Stimulated activated CD8-positive, alpha-beta memory T cell treated with anti-CD3 and anti-CD28 coated beads, Interleukin-7, amount 100 ng/mL, for 4 hours (primary cell): ENCODE measurements around the gene LDLRAD4.

Experiments
- DNase-seq, 2 donors: peaks; one replicate each; pipeline ENCODE4 v3.0.0-alpha.2; 2020; ENCODE audit warnings: low read depth in 2 of 2

Gene LDLRAD4

GRCh38 chr18:13309031-13309747 is 90.6 kb downstream of the LDLRAD4 start:
- no peak for DNase-seq

GRCh38 chr18:13309748-13310670 is 91.4 kb downstream of the LDLRAD4 start:
- DNase-seq: no peak

GRCh38 chr18:13311193-13311592 is 92.6 kb downstream of the LDLRAD4 start:
- DNase-seq: no peak

- no peak for DNase-seq
These were observed 94.0 kb downstream of the LDLRAD4 start for GRCh38 chr18:13312515-13312914.

GRCh38 chr18:13313006-13313686 is 94.6 kb downstream of the LDLRAD4 start:
- DNase-seq: no peak

- no peak for DNase-seq
These were observed 96.4 kb downstream of the LDLRAD4 start for GRCh38 chr18:13315000-13315399.

GRCh38 chr18:13316063-13316462 is 97.5 kb downstream of the LDLRAD4 start:
- no peak for DNase-seq

GRCh38 chr18:13317801-13318200 is 99.2 kb downstream of the LDLRAD4 start:
- no peak for DNase-seq

GRCh38 chr18:13318731-13319501 is 100.4 kb downstream of the LDLRAD4 start:
- no peak for DNase-seq

GRCh38 chr18:13319629-13320028 is 101.1 kb downstream of the LDLRAD4 start:
- no peak for DNase-seq

GRCh38 chr18:13320096-13320495 is 101.5 kb downstream of the LDLRAD4 start:
- no peak for DNase-seq

- DNase-seq: no peak
These were observed 102.4 kb downstream of the LDLRAD4 start for GRCh38 chr18:13320891-13321425.

GRCh38 chr18:13321923-13322322 is 103.4 kb downstream of the LDLRAD4 start:
- no peak for DNase-seq

- DNase-seq: no peak
These were observed 104.6 kb downstream of the LDLRAD4 start for GRCh38 chr18:13323186-13323585.

- no peak for DNase-seq
These were observed 106.3 kb downstream of the LDLRAD4 start for GRCh38 chr18:13324880-13325279.

- DNase-seq: no peak
These were observed 109.7 kb downstream of the LDLRAD4 start for GRCh38 chr18:13328213-13328612.

GRCh38 chr18:13330996-13331395 is 112.4 kb downstream of the LDLRAD4 start:
- no peak for DNase-seq

GRCh38 chr18:13331846-13332245 is 113.3 kb downstream of the LDLRAD4 start:
- no peak for DNase-seq

GRCh38 chr18:13332874-13333273 is 114.3 kb downstream of the LDLRAD4 start:
- no peak for DNase-seq

GRCh38 chr18:13335903-13336302 is 117.3 kb downstream of the LDLRAD4 start:
- no peak for DNase-seq

GRCh38 chr18:13336841-13337240 is 118.3 kb downstream of the LDLRAD4 start:
- DNase-seq: no peak
